NCI-H2029 (cell line): ENCODE data around the gene CTSW.

Experiments
- DNase-seq: peaks from one replicate; lab custom pipeline; 2025; lab: John Stamatoyannopoulos, UW

The CTSW gene

GRCh38 chr11:65928667-65929066 lies 49.0 kb downstream of the CTSW start:
- DNase-seq, result no peak

GRCh38 chr11:65931773-65932557 lies 52.3 kb downstream of the CTSW start:
- no peak for DNase-seq

- no peak for DNase-seq
These were observed 52.9 kb downstream of the CTSW start for GRCh38 chr11:65932558-65932919.
